Measurements from ENCODE around the gene HTRA3.

- TF ChIP-seq, protein P1, sequence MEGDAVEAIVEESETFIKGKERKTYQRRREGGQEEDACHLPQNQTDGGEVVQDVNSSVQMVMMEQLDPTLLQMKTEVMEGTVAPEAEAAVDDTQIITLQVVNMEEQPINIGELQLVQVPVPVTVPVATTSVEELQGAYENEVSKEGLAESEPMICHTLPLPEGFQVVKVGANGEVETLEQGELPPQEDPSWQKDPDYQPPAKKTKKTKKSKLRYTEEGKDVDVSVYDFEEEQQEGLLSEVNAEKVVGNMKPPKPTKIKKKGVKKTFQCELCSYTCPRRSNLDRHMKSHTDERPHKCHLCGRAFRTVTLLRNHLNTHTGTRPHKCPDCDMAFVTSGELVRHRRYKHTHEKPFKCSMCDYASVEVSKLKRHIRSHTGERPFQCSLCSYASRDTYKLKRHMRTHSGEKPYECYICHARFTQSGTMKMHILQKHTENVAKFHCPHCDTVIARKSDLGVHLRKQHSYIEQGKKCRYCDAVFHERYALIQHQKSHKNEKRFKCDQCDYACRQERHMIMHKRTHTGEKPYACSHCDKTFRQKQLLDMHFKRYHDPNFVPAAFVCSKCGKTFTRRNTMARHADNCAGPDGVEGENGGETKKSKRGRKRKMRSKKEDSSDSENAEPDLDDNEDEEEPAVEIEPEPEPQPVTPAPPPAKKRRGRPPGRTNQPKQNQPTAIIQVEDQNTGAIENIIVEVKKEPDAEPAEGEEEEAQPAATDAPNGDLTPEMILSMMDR (IDR thresholded peaks at IDR 0.05; ENCODE audit: poor library complexity, severe bottlenecking) = no peak
- TF ChIP-seq REST (IDR thresholded peaks at IDR 0.05; ENCODE audit: borderline replicate concordance) = no peak
These were observed 34.1 kb downstream of the HTRA3 start for GRCh38 chr4:8303485-8304281.

Measured in neural cell (in vitro differentiated cells).